Astrocyte of the spinal cord (primary cell): Measurements from ENCODE around the gene TMEM35B.
"Not testable (repeated sequence)": the region's sequence is repeated elsewhere in the genome, so short reads cannot be mapped to it uniquely, and the experiment has no call there.

Source experiments
- DNase-seq: peaks from one replicate; pipeline ENCODE4 v3.0.0; 2011; ENCODE audit warnings: low read depth, low spot score
- H3K4me3 ChIP-seq: 2 replicates; pipeline ENCODE4 v1.5.1; 2011; ENCODE audit warnings: low read depth, mild to moderate bottlenecking, low read length, moderate library complexity
- CTCF ChIP-seq: IDR thresholded peaks from 2 replicates; pipeline ENCODE4 v1.5.1; 2012; ENCODE audit warnings: low read depth, mild to moderate bottlenecking, low read length, inconsistent platforms
- in situ Hi-C: cut with HindIII; loops from 2 replicates; pipeline ENCODE4 v1.10.0; 2017; ENCODE audit warnings: low sequenced_read_pairs

Gene TMEM35B

DNA sequence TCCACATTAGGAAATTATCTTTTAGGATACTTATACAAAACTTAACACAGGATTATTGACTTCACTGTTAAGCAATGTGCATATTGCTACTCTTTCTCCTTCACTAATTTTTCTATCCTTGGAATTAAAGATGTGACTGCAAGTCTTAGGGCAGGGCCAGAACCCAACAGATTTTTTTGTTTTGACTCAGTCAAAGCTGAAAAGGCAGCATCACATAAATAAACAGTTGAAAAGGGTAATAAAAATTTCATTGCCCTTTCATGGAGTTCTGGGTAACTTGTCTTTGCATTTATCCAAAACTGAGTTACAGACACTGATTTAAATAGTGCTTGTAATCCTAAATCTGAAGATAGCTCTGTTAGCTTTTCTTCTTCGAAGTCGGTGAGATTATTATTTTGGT lies 1.9 kb upstream of the TMEM35B start:
- TF ChIP-seq CTCF: no peak
- no peak for DNase-seq
- in situ Hi-C loops: no loop called here
- H3K4me3 ChIP-seq: no peak overlapping the region

GRCh38 chr1:34985609-34985904 lies 410 bp upstream of the TMEM35B start:
- in situ Hi-C loops, DNase-seq: not testable (repeated sequence)

GRCh38 chr1:34984435-34984792 lies 733 bp downstream of the TMEM35B start:
- in situ Hi-C loops: no loop called here
- H3K4me3 ChIP-seq: peak overlapping the region; percentile 74
- DNase-seq: peak; percentile 42
- no peak for TF ChIP-seq CTCF

More at GRCh38 chr1:34985609-34985904, 410 bp upstream of the TMEM35B start:
- peak overlapping the region; percentile 74 for H3K4me3 ChIP-seq

DNA sequence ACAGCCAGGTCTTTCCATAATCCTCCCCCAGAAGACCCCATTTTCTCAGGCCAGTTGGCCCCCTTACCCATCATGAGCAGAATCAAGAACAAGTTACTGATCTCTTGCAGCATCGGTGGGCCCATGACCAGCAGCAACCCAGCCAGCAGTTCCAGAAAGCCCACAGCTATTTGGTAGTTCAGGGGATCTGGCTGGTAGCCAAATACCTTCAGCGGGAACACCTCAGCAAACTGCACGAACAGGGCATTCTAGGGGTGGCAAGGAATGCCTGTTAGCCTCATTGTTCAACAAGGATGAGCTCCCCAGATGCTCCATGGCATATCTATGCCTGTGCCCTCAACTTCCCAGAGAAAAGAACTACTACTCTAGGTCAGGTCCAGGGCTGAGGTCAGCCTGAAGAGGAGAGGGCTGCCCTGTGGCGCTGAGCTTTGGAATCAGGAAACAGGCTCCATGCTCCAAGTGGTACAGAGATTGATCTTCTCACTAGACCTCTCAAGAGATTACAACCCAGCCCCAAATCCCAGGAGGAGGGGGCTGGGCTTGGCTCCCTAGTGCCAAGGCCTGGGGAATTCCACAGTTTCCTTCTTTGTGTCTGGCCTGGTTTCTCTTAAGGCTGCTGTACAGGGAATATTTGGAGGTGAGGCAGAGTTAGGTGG lies 1.3 kb downstream of the TMEM35B start:
- no peak for DNase-seq
- in situ Hi-C loops: no loop called here
- peak overlapping the region; percentile 74 for H3K4me3 ChIP-seq
- TF ChIP-seq CTCF: no peak

DNA sequence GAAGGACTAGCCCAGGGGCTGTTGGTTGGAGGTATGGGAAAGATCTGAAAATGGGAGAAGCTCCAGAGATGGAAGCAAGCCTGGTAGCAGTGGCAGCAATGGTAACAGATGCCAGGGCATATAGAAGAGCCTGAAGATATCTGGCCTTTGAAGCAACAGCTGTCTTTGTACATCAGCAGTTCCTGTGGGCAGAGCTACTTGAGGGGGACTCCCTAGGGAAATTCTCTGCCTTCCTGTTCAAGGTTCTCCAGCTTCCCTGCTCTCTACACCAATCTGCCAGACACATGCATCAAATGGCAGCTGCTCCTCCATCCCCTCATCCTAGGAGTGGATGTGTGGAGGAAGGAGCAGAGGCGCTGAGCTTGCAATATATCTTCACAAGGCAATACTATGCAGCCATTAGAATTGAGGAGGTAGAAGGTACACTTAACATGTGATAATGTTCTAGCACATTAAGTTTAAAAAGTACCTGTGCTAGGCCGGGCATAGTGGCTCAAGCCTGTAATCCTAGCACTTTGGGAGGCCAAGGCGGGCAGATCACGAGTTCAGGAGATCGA lies 2.2 kb downstream of the TMEM35B start:
- no peak for TF ChIP-seq CTCF
- in situ Hi-C loops: no loop called here
- DNase-seq: no peak
- no peak overlapping the region for H3K4me3 ChIP-seq

DNA sequence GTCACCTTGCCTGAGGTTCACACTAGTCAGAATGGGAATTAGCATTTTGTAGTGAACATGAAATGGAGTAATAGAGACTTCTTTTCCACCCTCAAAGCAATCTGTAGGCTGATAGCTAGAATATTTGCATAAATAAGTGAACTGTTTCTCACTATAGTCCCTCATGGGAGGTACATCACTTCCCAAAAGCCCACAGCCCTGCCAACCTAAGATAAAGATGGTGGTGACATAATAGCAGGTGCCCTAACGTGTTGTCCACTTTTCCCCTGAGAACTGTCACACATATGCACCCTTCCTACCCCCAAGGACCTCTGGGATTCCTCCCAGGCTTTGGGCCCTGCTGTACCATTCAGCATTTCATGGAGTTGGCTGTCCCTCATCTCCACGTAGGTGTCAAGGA lies 4.4 kb downstream of the TMEM35B start:
- no peak overlapping the region for H3K4me3 ChIP-seq
- in situ Hi-C loops: no loop called here
- no peak for TF ChIP-seq CTCF
- DNase-seq: no peak

DNA sequence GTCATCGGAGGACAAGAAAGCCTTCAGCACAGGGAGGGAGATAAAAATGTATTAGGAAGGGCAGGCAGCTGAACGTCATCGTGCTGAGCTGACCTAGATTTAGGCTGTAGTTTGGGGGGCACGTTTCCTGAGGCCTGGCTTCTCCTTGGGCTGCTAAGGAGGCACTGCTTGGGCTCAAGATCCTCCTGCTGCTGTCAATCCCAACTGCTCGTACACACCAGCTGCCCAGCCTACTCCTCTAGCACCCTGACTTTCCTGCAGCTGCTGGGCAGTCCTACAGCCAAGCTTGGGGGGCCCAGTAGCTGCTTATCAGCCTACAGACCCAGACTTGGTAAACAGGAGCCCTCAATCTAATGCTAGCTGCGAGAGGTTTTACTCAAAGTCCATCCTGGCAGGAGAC lies 6.2 kb downstream of the TMEM35B start:
- H3K4me3 ChIP-seq: no peak overlapping the region
- DNase-seq: no peak
- TF ChIP-seq CTCF: no peak
- in situ Hi-C loops: no loop called here
